Colonic mucosa (tissue), 2 donors: ENCODE measurements around the gene MCAT. TPM values are rescaled to one million over a fixed set of nuclear protein-coding genes. Genes with fewer than 3 reads are reported as not detected.

ENCODE experiments used
- total RNA-seq, 2 donors: library from RNA; stranded (reverse); fragmentation: NEBNext Ultra II Directional in 1 of 2; extraction: Animal tissue kit (Norgen Biotek cat#: 25700) in 1 of 2; gene quantifications; one replicate each; pipeline ENCODE4 v1.2.1, GENCODE V29; 2021
- donor health status: DM: no; HTN: no; CAD: no.
- donor health status: DM: no; HTN: no; CAD: no.

Gene MCAT
- total RNA-seq, 2 donors from 2014 or later, result 17.9 to 35.1 TPM

Other genes starting within 250 kb of the MCAT start
- 100 to 1,000 TPM; 143 to 160 TPM for gene PACSIN2, start 128.2 kb downstream of the MCAT start, total RNA-seq
- gene TTLL1, start 54.0 kb downstream of the MCAT start, total RNA-seq, result 1 to 10 TPM; 1.9 to 3.3 TPM
- 10 to 100 TPM; 29.5 to 31.4 TPM for gene BIK, start 32.6 kb downstream of the MCAT start, total RNA-seq
- gene TSPO, start 8.2 kb upstream of the MCAT start, total RNA-seq, result 100 to 1,000 TPM; 266 to 426 TPM
- 100 to 1,000 TPM in 1 of 2 donors, 10 to 100 TPM in 1; 89.3 to 147 TPM for gene TTLL12, start 43.7 kb upstream of the MCAT start, total RNA-seq
- 1 to 10 TPM; 1.7 to 5.6 TPM for gene SCUBE1, start 200.0 kb upstream of the MCAT start, total RNA-seq